H7 (cell line): ENCODE data around the gene RSAD1. TPM values are rescaled to one million over a fixed set of nuclear protein-coding genes. Genes with fewer than 3 reads are reported as not detected.

Source experiments
- DNase-seq: peaks from one replicate; pipeline ENCODE4 v3.0.0; 2012
- H3K27me3 ChIP-seq: 2 replicates; pipeline ENCODE4 v1.6.0; 2011; ENCODE audit warnings: mild to moderate bottlenecking, low read length; ENCODE audit not compliant: control insufficient read depth, insufficient read depth
- H3K36me3 ChIP-seq: replicated peaks from 2 replicates; pipeline ENCODE4 v1.5.1; 2011; ENCODE audit warnings: low read length; ENCODE audit not compliant: control insufficient read depth, insufficient read depth
- H3K4me3 ChIP-seq: 2 replicates; pipeline ENCODE4 v1.5.1; 2011; ENCODE audit warnings: low read depth, mild to moderate bottlenecking, control low read depth, low read length, moderate library complexity; ENCODE audit not compliant: insufficient read depth
- total RNA-seq: library from RNA; depleted of rRNA; stranded (reverse); fragments of >200 nt; shearing (Covaris generic); gene quantifications from 2 replicates; pipeline ENCODE4 v1.2.3, GENCODE V29; 2014; rRNA removed

The RSAD1 gene
- 28.4 and 38.1 TPM in 2 replicates for total RNA-seq

- peaks cover 7% of the 10 kb centered on the region for H3K27me3 ChIP-seq
- peaks cover 6% of the 10 kb centered on the region; the same call in 1 of the 2 replicates for H3K36me3 ChIP-seq
- H3K4me3 ChIP-seq: peak within 1 kb of the TSS; percentile 82
- peak; percentile 95 for DNase-seq
Observed at GRCh38 chr17:50478391-50479381, at the start of gene RSAD1. Gene RSAD1, plus strand, starts transcription at chr17:50478860. Its CDS starts 25 bp downstream, at chr17:50478885.

DNA sequence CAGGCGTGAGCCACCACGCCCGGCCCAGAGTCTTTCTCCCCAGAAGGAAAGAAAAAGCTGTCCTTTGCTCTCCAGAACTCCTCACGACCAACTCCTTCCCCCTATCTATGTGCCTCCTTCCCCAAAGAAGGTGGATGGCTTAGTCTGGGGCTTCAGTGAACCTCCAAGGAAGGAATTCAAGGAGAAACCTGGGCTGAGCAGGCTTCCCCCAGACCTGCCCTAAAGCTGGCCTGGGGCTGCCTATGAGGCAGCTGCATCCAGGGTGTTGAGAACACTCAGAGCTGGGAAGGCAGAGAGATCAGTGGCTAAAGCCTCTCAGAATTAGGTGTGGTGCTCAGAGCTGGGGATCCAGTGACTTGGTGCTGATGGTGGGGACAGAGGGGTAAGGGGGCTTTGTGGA is 48.9 kb upstream of the RSAD1 start:
- Histone ChIP-seq H3K4me3 (no peak overlapping the region), H3K36me3 (no peaks in the 10 kb centered on the region; the same call in 1 of the 2 replicates), H3K27me3 (peaks cover 7% of the 10 kb centered on the region)
- DNase-seq: no peak

GRCh38 chr17:50430821-50431618 is 47.6 kb upstream of the RSAD1 start:
- DNase-seq: no peak
- Histone ChIP-seq H3K4me3 (no peak overlapping the region), H3K36me3 (no peaks in the 10 kb centered on the region; the same call in 1 of the 2 replicates), H3K27me3 (no peaks in the 10 kb centered on the region)

DNA sequence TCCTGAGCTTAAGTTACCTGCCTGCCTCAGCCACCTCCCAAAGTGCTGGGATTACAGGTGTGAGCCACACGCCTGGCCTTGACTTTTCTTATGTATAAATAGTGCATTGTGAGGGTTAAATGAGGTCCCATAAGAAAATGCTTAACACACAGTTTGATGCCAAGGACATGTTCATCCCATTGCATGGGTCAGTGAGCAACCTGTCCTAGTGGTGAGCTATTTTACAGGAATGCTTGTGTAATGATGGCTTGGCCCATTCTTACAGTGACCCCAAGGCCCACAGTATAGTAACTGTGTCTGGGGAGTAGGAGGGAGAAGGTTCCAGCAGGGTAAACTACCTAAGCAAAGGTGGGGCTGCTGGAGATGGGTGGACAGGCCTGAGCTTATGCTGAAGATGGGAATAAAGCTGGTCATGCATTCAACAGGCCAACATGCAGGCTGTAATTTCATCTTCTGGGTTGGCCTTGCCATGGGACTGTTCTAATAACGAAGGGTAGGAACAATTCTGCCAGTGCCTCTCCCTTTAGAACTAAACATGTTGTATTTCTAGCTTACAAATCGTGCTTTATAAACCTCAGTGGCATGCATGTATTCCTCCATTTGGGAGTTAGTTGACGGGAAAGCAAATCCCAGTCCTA is 46.4 kb upstream of the RSAD1 start:
- no peaks in the 10 kb centered on the region; the same call in 1 of the 2 replicates for H3K36me3 ChIP-seq
- no peak overlapping the region for H3K4me3 ChIP-seq
- H3K27me3 ChIP-seq: no peaks in the 10 kb centered on the region
- no peak for DNase-seq

GRCh38 chr17:50437409-50437808 is 41.3 kb upstream of the RSAD1 start:
- DNase-seq: no peak
- Histone ChIP-seq H3K4me3 (no peak overlapping the region), H3K36me3 (no peaks in the 10 kb centered on the region), H3K27me3 (no peaks in the 10 kb centered on the region)

DNA sequence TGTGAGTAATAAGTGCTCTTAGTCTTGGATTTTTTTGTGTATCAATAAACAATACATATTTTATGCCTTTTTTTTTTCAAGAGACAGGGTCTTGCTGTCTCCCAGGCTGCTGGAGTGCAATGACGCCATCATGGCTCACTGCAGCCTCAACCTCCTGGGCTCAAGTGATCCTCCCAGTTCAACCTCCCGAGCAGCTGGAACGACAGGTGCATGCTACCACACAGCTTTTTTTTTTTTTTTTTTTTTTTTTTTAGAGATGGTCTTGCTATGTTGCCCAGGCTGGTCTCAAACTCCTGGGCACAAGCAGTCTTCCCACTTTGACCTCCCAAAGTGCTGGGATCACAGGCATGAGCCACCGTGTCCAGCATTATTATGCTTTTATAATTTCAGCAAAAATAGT is 39.7 kb upstream of the RSAD1 start:
- no peaks in the 10 kb centered on the region for H3K36me3 ChIP-seq
- H3K27me3 ChIP-seq: no peaks in the 10 kb centered on the region
- DNase-seq: no peak
- no peak overlapping the region for H3K4me3 ChIP-seq

GRCh38 chr17:50440172-50440837 is 38.4 kb upstream of the RSAD1 start:
- Histone ChIP-seq H3K4me3 (no peak overlapping the region), H3K27me3 (no peaks in the 10 kb centered on the region), H3K36me3 (no peaks in the 10 kb centered on the region)
- DNase-seq: no peak

- Histone ChIP-seq H3K27me3 (no peaks in the 10 kb centered on the region), H3K4me3 (no peak overlapping the region), H3K36me3 (no peaks in the 10 kb centered on the region)
- DNase-seq: no peak
Observed at GRCh38 chr17:50440838-50441829, 37.5 kb upstream of the RSAD1 start.

DNA sequence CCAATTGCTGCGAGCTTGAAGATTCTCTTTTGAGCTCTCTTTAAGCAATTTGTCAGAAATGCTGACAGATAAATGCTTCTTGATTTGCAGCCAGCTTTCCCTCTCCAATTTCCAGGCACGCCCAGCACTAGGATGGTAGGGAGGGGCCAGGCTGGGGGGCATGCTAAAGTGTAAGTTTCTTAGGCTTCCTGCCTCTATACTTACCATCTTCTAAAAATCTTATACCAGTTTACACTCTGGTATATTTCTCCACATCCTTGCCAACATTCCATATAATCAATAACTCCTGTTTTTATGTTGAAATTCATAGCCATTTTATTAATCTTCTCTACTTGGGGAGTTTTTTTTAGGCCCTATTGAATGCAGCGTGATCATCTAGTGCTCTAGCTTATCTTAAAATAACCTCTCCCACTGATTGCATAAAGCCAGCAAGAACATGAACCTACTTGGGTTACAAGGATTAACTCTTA is 35.1 kb upstream of the RSAD1 start:
- Histone ChIP-seq H3K4me3 (no peak overlapping the region), H3K27me3 (no peaks in the 10 kb centered on the region), H3K36me3 (no peaks in the 10 kb centered on the region)
- DNase-seq: no peak

DNA sequence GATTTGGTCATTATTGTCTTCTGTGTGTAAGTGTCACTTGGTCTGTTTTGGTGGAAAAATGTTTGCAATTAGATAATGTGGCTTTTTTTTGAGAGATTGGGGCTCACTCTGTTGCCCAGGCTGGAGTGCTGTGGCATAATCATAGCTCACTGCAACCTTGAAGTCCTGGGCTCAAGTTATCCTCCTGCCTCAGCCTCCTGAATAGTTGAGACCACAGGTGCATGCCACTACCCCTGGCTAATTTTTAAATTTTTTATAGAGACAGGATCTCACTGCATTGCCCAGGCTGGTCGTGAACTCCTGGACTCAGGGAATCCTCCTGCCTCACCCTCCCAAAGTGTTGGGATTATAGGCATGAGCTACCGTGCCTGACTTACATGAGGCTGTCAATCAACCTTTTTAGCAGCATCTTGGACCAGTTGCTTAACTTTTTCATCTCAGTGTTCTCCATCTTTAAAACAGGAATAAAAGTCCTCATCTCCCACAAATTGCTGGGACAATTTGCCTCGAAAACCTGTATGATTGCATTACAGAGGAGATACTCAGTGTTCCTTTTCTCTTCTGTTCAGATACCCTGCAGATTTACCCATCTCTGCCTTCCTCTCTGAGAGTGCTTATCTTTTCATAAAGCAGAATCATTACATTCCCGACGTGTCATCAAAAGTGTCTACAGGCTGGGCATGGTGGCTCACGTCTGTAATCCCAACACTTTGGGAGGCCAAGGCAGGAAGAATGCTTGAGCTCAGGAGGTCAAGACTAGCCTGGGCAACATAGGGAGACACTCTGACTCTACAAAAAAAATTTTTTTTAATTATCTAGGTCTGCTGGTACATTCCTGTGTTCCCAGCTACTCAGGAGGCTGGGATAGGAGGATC is 33.6 kb upstream of the RSAD1 start:
- no peak for DNase-seq

DNA sequence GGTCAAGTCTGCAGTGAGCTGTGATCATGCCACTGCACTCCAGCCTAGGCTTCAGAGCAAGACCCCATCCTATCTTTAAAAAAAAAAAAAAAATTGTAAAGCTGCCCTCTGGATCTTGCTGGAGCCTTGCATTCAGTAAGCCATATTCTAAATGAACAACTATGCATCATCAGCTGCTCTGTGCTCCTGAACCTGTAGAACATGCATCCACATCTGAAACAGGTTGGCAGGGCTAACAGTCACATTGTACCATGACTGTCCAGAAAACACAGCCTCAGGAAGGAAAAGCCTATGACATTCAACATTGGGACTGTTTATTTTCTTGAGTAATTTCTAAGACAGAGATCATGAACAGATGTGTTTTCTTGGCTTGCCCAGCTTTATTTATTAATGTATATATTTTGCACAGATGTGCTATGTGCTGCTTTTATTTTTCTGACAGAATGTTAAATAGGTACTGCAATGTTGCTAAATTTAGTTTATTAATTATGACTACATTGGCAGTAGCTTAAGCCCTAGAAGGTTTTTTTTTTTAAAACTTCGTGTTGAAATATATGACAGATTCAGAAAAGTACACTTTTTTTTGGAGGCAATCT is 32.8 kb upstream of the RSAD1 start:
- H3K4me3 ChIP-seq: no peak overlapping the region
- H3K36me3 ChIP-seq: no peaks in the 10 kb centered on the region
- H3K27me3 ChIP-seq: no peaks in the 10 kb centered on the region
- no peak for DNase-seq

More for the DNA sequence above, 33.6 kb upstream of the RSAD1 start:
- Histone ChIP-seq H3K27me3 (no peaks in the 10 kb centered on the region), H3K36me3 (no peaks in the 10 kb centered on the region), H3K4me3 (no peak overlapping the region)
